G401 (cell line): ENCODE data around the gene MEF2C. TPM values are rescaled to one million over a fixed set of nuclear protein-coding genes. Genes with fewer than 3 reads are reported as not detected.

ENCODE experiments used
- DNase-seq: peaks from one replicate; pipeline ENCODE4 v3.0.0-alpha.2; 2015; ENCODE audit warnings: low spot score
- in situ Hi-C: cut with HindIII; loops from 2 replicates; pipeline ENCODE4 v1.10.0; 2016; ENCODE audit warnings: low sequenced_read_pairs, mixed read lengths
- total RNA-seq: library from RNA; depleted of rRNA; stranded (reverse); fragments of >200 nt; shearing (Covaris generic); gene quantifications from 2 replicates; pipeline ENCODE4 v1.2.3, GENCODE V29; 2014

Gene MEF2C
- total RNA-seq, 1 experiment from 2014 or later: not detected

- no peak for DNase-seq
- in situ Hi-C loops: no loop called here
These were observed 175.6 kb downstream of the MEF2C start for GRCh38 chr5:88707216-88707965.

- in situ Hi-C loops: no loop called here
- DNase-seq: no peak
These were observed 180.7 kb downstream of the MEF2C start for GRCh38 chr5:88702332-88702731.

- DNase-seq: no peak
- in situ Hi-C loops: no loop called here
These were observed 182.9 kb downstream of the MEF2C start for GRCh38 chr5:88700121-88700520.

DNA sequence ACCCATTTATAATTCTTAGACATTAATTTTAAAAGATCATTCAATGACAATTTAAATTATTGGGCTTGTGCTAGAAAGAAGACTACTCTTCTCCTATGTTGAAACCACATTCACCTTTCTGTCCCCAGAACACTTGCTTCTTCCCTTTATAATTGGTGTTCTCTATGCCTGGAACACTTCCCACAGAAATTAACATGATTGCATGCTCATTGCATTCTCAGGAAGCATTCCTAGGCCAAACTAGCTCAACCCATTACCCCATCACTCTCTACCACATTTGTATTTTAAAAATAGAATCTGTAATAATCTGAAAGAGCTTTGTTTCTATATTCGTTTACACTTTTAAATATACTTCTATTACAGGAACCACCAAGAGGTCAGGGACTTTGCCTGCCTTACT is 184.7 kb downstream of the MEF2C start:
- in situ Hi-C loops: loop anchor here (25.0 kb wide), 1 partner anchor 561 kb away; no protein-coding TSS in a partner anchor
- peak; percentile 50 for DNase-seq

GRCh38 chr5:88696466-88696865 is 186.5 kb downstream of the MEF2C start:
- peak; percentile 41 for DNase-seq
- in situ Hi-C loops: loop anchor here (25.0 kb wide), 1 partner anchor 559 kb away; no protein-coding TSS in a partner anchor

DNA sequence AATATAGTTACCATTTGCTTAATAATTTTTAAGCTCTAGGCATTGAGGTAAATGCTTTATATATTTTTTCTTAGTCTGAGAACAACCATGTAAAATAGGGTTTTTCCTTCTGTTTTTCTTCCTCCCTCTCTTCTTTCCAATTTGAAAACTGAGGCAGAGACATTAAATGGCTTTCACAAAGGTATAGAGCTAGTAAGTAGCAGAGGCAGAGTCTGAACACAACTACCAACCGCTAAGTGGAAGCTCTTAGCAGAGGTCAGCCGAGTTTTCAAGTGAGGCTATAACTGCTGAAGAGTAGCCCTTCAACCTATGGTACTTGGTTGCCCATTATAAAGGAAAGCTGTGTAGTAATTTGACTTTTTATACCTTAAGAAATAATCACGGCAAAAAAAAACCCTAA is 187.1 kb downstream of the MEF2C start:
- peak; percentile 48 for DNase-seq
- in situ Hi-C loops: loop anchor here (25.0 kb wide), 1 partner anchor 559 kb away; no protein-coding TSS in a partner anchor

- in situ Hi-C loops: loop anchor here (25.0 kb wide), 1 partner anchor 558 kb away; no protein-coding TSS in a partner anchor
- DNase-seq: peak; percentile 51
These were observed 187.8 kb downstream of the MEF2C start for GRCh38 chr5:88695232-88695631.

GRCh38 chr5:88694023-88694679 is 188.8 kb downstream of the MEF2C start:
- in situ Hi-C loops: loop anchor here (25.0 kb wide), 1 partner anchor 557 kb away; no protein-coding TSS in a partner anchor

GRCh38 chr5:88693071-88693932 is 189.7 kb downstream of the MEF2C start:
- DNase-seq: peak; percentile 76
- in situ Hi-C loops: loop anchor here (25.0 kb wide), 1 partner anchor 556 kb away; no protein-coding TSS in a partner anchor

More at GRCh38 chr5:88694023-88694679, 188.8 kb downstream of the MEF2C start:
- DNase-seq: peak; percentile 37

DNA sequence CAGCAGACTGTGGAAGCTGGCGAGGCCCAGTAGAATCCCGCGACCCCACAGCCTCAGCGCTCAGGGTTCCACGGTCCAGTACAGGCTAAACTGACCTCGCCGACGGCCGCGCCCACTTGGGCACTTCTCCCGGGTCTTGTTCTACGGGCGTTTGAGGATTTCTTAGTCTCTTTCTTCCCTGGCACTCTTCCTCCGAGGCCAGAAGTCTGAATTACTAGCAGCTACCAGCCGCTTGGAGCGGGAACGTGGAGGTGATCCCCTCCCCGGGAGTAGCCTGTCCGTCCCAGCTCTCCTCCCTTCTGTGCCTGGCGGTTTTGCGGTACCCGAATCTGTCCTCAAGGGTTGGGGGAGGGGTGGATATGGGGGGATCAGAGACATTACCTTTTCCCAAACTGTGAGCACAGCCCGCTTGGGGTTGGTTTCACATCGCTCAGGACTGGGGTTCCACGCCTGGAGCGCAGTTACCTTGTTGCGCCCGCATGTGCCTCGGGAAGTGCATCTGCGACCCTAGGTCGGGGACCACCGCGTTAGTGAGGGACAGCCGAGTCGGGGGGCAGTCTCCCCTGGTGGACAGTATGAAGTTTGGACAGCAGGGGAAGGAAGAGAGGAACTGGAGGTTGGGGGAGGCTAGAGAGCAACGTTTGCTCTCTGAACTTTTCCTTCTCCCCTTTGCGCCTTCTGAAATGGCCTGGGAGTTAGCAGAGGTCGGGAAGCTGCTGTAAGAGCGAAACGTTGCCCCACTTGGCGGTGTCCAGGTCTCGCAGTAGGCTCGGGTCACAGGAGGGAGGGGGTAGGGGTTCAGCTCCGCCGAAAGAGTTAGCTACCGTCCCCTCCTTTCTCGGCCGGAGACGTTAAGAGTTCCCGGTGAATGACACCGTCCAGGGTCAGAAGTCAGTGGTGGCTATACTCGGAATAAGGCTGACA is 190.8 kb downstream of the MEF2C start:
- peak; percentile 67 for DNase-seq

DNA sequence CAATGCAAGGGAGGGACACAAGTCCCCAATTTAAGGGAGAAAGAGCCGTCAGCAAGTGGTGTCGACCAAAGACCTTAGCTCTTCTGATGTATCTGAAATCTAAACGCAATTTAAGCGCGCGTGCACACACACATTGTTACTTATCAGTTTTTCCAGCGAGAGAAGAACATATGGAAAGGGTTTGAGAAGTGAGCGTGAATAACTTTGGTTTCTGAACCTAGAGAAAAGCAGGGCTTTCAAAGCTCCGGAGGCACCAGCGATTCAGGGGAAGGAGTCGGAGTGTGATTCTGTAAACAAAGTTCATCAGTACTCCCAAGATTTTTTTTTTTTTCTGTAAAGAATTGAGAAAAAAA is 191.8 kb downstream of the MEF2C start:
- in situ Hi-C loops: loop anchor here (25.0 kb wide), 1 partner anchor 554 kb away; no protein-coding TSS in a partner anchor
- no peak for DNase-seq

More for the DNA sequence above, 190.8 kb downstream of the MEF2C start:
- in situ Hi-C loops: loop anchor here (25.0 kb wide), 1 partner anchor 555 kb away; no protein-coding TSS in a partner anchor

DNA sequence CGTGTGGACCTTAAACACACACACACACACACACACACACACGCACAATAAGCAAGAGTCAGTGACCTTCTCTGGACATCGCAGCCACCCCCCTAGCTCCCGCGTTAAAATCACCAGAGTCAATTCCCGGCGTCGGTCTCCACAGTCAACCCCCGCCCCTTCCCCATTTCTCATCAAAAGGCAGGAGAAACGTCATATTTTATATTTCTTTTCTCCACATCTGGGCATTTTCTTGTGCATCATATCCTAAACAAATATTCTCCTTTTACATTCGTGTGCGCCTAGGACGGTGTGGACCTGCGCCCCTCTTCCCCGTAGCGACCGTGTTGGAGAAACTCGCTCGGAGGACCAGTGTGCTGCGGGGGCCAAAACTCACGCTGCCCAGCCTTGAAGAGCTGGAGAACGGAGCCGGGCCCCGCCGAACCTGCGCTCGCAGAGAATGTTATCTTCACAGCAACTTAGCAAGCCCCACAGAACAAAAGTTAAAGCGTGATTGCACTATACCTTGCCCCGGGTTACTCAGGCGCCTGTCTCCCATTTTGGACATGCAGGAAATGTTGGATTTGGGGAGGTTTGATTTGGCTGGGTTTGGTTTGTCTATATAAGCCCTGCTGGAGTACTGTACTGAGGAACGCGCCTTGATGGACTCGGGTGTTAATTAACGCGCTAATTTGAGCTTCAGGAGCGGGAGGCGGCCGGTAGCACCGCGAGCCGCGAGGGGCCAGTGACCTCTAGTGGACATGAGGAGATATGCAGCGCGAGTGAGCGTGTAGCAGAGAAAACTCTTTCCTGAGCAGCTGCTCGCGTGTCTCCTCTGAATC is 192.4 kb downstream of the MEF2C start:
- in situ Hi-C loops: loop anchor here (25.0 kb wide), 1 partner anchor 553 kb away; no protein-coding TSS in a partner anchor

GRCh38 chr5:88689668-88690408 is 193.1 kb downstream of the MEF2C start:
- in situ Hi-C loops: loop anchor here (25.0 kb wide), 1 partner anchor 553 kb away; no protein-coding TSS in a partner anchor
- DNase-seq: peak; percentile 63

More for the DNA sequence above, 192.4 kb downstream of the MEF2C start:
- DNase-seq: peak; percentile 97

DNA sequence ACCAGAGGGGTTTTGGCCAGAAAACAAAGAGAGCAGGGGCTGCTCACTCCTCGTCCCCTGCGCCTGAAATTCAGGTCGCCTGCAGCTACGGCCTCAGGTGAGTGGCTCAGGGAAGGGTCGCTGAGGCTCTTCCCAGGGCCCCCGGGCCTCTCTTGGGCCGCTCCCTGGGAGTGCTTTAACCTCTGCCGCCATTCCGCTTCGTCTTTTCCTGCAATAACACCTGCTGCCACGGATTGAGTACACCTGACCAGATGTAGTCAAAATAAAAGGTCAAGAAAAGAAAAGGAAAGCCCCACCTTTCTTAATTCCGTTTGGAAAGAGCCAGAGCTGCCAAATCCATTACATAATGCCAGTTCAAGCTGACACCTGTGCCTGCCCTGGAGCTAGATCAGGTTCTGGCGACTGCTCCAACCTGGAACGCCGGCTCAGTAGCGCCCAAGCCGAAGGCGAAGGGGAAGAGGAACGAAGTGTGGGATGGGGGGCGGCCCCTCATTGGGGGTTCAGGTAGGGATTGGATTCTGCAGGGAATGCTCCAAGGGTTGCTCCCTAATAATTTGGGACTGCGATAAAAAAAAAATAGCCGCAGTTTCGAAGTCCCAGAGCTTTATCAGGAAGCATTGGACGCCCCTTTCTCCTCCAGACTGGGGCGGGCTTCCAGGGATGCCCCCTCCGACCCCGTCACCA is 193.9 kb downstream of the MEF2C start:
- in situ Hi-C loops: loop anchor here (25.0 kb wide), 1 partner anchor 552 kb away; no protein-coding TSS in a partner anchor
- peak; percentile 90 for DNase-seq

DNA sequence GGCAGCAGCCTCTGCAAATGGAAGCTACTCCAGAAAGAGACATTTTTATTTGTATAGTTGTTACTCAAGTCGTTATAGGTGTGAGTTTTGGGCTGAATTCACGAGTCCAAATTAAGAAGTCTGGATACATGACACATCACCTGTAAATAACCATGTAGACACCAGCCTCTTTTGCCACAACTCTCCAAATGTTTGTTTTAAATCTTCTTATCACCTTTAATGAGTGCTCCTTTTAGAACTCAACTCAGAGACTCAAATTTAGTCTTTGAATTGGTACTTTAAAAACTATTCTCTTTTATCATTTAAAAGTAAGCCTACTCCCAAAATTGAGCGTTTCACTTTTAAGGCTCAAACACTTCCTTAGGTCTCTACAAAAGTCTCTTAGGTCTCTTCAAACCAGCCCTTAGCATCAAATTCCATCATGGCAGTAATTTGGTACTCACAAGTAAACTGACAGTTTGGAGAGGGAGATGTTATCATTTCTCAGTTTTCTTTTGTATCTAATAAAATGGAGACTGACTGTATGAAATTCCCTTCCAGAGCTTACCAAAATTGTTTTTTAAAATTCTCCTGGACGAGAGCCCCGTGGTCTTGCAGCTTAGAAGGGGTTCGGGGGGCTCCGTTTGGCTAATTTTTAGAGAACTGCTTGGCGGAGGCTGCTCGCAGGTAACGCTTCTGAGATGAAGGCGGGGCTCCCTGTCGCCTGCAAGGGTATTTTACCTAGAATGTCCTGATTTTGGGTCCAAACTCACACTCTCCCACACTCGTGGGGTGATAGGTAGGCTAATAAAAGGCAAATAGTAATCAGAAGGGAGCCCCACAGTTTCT is 194.6 kb downstream of the MEF2C start:
- in situ Hi-C loops: loop anchor here (25.0 kb wide), 1 partner anchor 551 kb away; no protein-coding TSS in a partner anchor
- DNase-seq: peak; percentile 54
